PC-3 (cell line): ENCODE results near the gene UNC45B. TPM values are rescaled to one million over a fixed set of nuclear protein-coding genes. Genes with fewer than 3 reads are reported as not detected.

Experiments used
- ATAC-seq: fragments of 200-7000 bp; cut with Tn5 transposase; 2 replicates; pipeline ENCODE4 v1.9.1; 2020; ENCODE audit warnings: mild to moderate bottlenecking, moderate library complexity
- BruUV-seq: library from RNA; stranded (reverse); fragments of 400-500 nt; replicated peaks from 2 replicates; lab custom pipeline; 2021; lab: Mats Ljungman, UMichigan
- CTCF ChIA-PET: fragments of 300-600 bp; sonication (Branson Sonifier 250); formaldehyde crosslinking; loops from one replicate; lab custom pipeline; 2022; ENCODE audit warnings: antibody characterized with exemption; lab: Charles Lee
- POLR2A ChIA-PET: fragments of 300-600 bp; sonication (Branson Sonifier 250); formaldehyde crosslinking; loops from one replicate; lab custom pipeline; 2022; ENCODE audit warnings: antibody characterized with exemption; ENCODE audit not compliant: unreplicated experiment; lab: Charles Lee
- DNase-seq: peaks from one replicate; pipeline ENCODE4 v3.0.0-alpha.2; 2015
- H2AFZ ChIP-seq: fragments of 300-600 bp; sonication (generic); 2 replicates; pipeline ENCODE4 v1.6.0; 2016; ENCODE audit warnings: antibody characterized with exemption, low read length
- H3F3A ChIP-seq: fragments of 300-600 bp; sonication (generic); one replicate; pipeline ENCODE4 v1.6.0; 2017; ENCODE audit warnings: antibody characterized with exemption, low read length, control low read depth, mild to moderate bottlenecking; ENCODE audit not compliant: unreplicated experiment
- H3K27ac ChIP-seq: fragments of 300-600 bp; sonication (generic); 2 replicates; pipeline ENCODE4 v1.5.1; 2016; ENCODE audit warnings: mild to moderate bottlenecking, low read length
- H3K27me3 ChIP-seq: fragments of 300-600 bp; sonication (generic); 2 replicates; pipeline ENCODE4 v1.6.1; 2016; ENCODE audit warnings: low read length, mixed read lengths
- H3K36me3 ChIP-seq: fragments of 300-600 bp; sonication (generic); 2 replicates; pipeline ENCODE4 v1.6.1; 2016; ENCODE audit warnings: low read depth, mixed run types, low read length, mixed read lengths
- H3K4me1 ChIP-seq: fragments of 300-600 bp; sonication (generic); 2 replicates; pipeline ENCODE4 v1.5.1; 2016; ENCODE audit warnings: low read length; ENCODE audit not compliant: insufficient read depth
- H3K4me2 ChIP-seq: fragments of 300-600 bp; sonication (generic); 2 replicates; pipeline ENCODE4 v1.6.0; 2016; ENCODE audit warnings: low read length
- H3K4me3 ChIP-seq: fragments of 300-600 bp; sonication (generic); 2 replicates; pipeline ENCODE4 v1.5.1; 2016; ENCODE audit warnings: mild to moderate bottlenecking, low read length, mixed read lengths
- H3K79me2 ChIP-seq: fragments of 300-600 bp; sonication (generic); 2 replicates; pipeline ENCODE4 v1.6.1; 2017; ENCODE audit warnings: low read length, mixed read lengths
- H3K9ac ChIP-seq: fragments of 300-600 bp; sonication (generic); 2 replicates; pipeline ENCODE4 v1.6.0; 2016; ENCODE audit warnings: mild to moderate bottlenecking, low read length
- H3K9me2 ChIP-seq: fragments of 300-600 bp; sonication (generic); replicated peaks from 2 replicates; pipeline ENCODE4 v1.6.1; 2016; ENCODE audit warnings: mixed run types, low read length, mixed read lengths
- H3K9me3 ChIP-seq: fragments of 300-600 bp; sonication (generic); 2 replicates; pipeline ENCODE4 v1.6.1; 2016; ENCODE audit warnings: low read length, mixed read lengths
- H4K20me1 ChIP-seq: fragments of 300-600 bp; sonication (generic); 2 replicates; pipeline ENCODE4 v1.6.1; 2016; ENCODE audit warnings: low read length, mixed read lengths
- CTCF ChIP-seq: fragments of 300-600 bp; sonication (generic); conservative IDR thresholded peaks from 2 replicates; pipeline ENCODE4 v1.5.1; 2017; ENCODE audit warnings: antibody characterized with exemption, low read depth, mild to moderate bottlenecking, low read length
- EZH2 ChIP-seq: fragments of 300-600 bp; sonication (generic); IDR thresholded peaks from one replicate; pipeline ENCODE4 v1.6.1; 2017; ENCODE audit warnings: antibody characterized with exemption, mild to moderate bottlenecking, low read length; ENCODE audit not compliant: unreplicated experiment
- EZH2phosphoT487 ChIP-seq: fragments of 300-600 bp; sonication (generic); IDR thresholded peaks from 2 replicates; pipeline ENCODE4 v1.6.1; 2018; ENCODE audit warnings: mild to moderate bottlenecking, antibody characterized with exemption, low read length, borderline replicate concordance
- intact Hi-C: fragments of 100-400 bp; cut with micrococcal nuclease; formaldehyde crosslinking; loops from 2 replicates; pipeline ENCODE4 v1.9.0; 2023
- total RNA-seq: library from RNA; depleted of rRNA; stranded (reverse); fragments of >200 nt; gene quantifications from 2 replicates; pipeline ENCODE4 v1.2.3, GENCODE V29; 2014

UNC45B gene
- total RNA-seq, 1 experiment from 2014 or later: not detected

- no peak overlapping the region for H2AFZ ChIP-seq
- intact Hi-C loops: no loop called here
- no peak overlapping the region for H3K27ac ChIP-seq
- no TSS peak for BruUV-seq
- H3K9ac ChIP-seq: no peak overlapping the region
- no peak for ATAC-seq
- ChIA-PET POLR2A (no interaction called here), CTCF (no interaction called here)
- no peak overlapping the region for H3K4me2 ChIP-seq
- H4K20me1 ChIP-seq: no peaks in the 10 kb centered on the region
- no peaks in the 10 kb centered on the region for H3F3A ChIP-seq
- H3K79me2 ChIP-seq: no peaks in the 10 kb centered on the region
- no peak for DNase-seq
- H3K36me3 ChIP-seq: no peaks in the 10 kb centered on the region
- H3K9me2 ChIP-seq: no peaks in the 10 kb centered on the region
- TF ChIP-seq EZH2 (no peak), EZH2phosphoT487 (no peak), CTCF (no peak)
- no peaks in the 10 kb centered on the region for H3K9me3 ChIP-seq
- peaks cover 11% of the 10 kb centered on the region; the same call in 1 of the 2 replicates for H3K27me3 ChIP-seq
- H3K4me3 ChIP-seq: no peak overlapping the region
- H3K4me1 ChIP-seq: no peaks in the 10 kb centered on the region
Measured at GRCh38 chr17:35187481-35187880, 39.9 kb downstream of the UNC45B start.

- H2AFZ ChIP-seq: no peak overlapping the region
- DNase-seq (no peak), ATAC-seq (no peak)
- no peak for TF ChIP-seq CTCF
- TF ChIP-seq EZH2: no peak
- no peak for TF ChIP-seq EZH2phosphoT487
- H3K27ac ChIP-seq: no peak overlapping the region
- no peaks in the 10 kb centered on the region for H3K9me3 ChIP-seq
- H3K4me3 ChIP-seq: no peak overlapping the region
- no peaks in the 10 kb centered on the region for H3K79me2 ChIP-seq
- H3K27me3 ChIP-seq: peaks cover 11% of the 10 kb centered on the region; the same call in 1 of the 2 replicates
- intact Hi-C loops: no loop called here
- no TSS peak for BruUV-seq
- H3K9me2 ChIP-seq: no peaks in the 10 kb centered on the region
- no peaks in the 10 kb centered on the region for H4K20me1 ChIP-seq
- ChIA-PET CTCF (no interaction called here), POLR2A (no interaction called here)
- no peak overlapping the region for H3K9ac ChIP-seq
- no peak overlapping the region for H3K4me2 ChIP-seq
- H3K36me3 ChIP-seq: no peaks in the 10 kb centered on the region
- no peaks in the 10 kb centered on the region for H3K4me1 ChIP-seq
- H3F3A ChIP-seq: no peaks in the 10 kb centered on the region
Measured at GRCh38 chr17:35188111-35188510, 40.5 kb downstream of the UNC45B start.

GRCh38 chr17:35189291-35189690, 41.7 kb downstream of the UNC45B start:
- ChIA-PET POLR2A (no interaction called here), CTCF (no interaction called here)
- Histone ChIP-seq H3K9me2 (no peaks in the 10 kb centered on the region), H3K79me2 (no peaks in the 10 kb centered on the region), H3K36me3 (no peaks in the 10 kb centered on the region), H3K27ac (no peak overlapping the region), H4K20me1 (no peaks in the 10 kb centered on the region), H3K9me3 (no peaks in the 10 kb centered on the region), H3K4me2 (no peak overlapping the region), H3K4me3 (no peak overlapping the region), H3F3A (no peaks in the 10 kb centered on the region), H3K9ac (no peak overlapping the region), H2AFZ (no peak overlapping the region), H3K4me1 (no peaks in the 10 kb centered on the region), H3K27me3 (peaks cover 5% of the 10 kb centered on the region; the same call in 1 of the 2 replicates)
- ATAC-seq (no peak), DNase-seq (peak; percentile 34)
- no TSS peak for BruUV-seq
- intact Hi-C loops: no loop called here
- no peak for TF ChIP-seq CTCF
- no peak for TF ChIP-seq EZH2phosphoT487
- no peak for TF ChIP-seq EZH2
